Measurements from ENCODE around the gene PXDN. TPM values are rescaled to one million over a fixed set of nuclear protein-coding genes. Genes with fewer than 3 reads are reported as not detected.
A peak's percentile ranks its signal among the peaks of the same experiment; 100 is the strongest.

Gene PXDN
- total RNA-seq, 8 experiments from 2014 or later = 0.46 to 80.9 (median 45.0) TPM

DNA sequence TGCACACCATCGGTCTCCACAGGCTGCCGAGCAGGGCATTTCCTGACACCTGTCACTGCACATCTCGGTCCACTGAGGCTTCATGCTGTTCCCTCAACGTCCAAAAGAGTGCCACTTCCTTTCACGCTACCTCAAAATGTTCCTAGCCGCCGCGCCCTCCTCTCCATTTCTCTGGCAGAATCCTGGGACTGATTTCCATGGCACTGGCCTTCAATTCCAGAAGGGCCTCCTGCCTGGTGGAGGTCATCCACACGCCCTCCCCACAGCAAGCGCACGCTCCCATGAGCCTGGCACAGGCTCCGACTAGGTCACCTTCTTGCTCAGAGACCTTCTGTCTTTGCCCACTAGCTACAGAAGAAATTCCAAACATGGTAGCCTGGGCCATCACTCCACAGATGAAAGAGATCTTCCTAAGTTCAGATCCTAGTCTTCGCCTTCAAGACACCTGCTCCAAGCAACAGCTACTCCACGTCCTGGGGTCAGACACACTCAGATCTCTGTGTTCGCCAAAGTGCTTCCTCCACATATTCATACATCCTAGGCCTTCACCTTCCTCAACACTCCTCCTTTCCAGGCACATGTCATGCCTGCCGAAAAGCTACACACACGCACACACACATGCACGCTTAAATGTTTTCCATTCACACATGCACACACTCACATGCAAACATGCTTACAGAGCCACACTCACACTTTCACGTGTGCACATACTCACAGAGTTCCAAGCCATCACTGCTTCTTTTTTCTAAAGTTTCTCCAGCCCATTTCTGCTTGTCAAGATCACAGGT, 94.0 kb downstream of the PXDN start:
- in situ Hi-C loops (cut with MboI; ENCODE audit: low pct_unique_long_range_greater_than_20kb in 2 of 9, low sequenced_read_pairs in 9 of 9, unreplicated experiment in 9 of 9) = no loop called here
- no peak for ATAC-seq (replicated peaks in 6 of 8)
- 17 to 100% (median 86%) methylated on average over 1 to 11 of the region's 19 CpGs; no CpG with 5 or more reads in 1 of the 10 experiments for WGBS, 10 experiments
- Histone ChIP-seq H3K27ac (no peak overlapping the region), H3K4me3 (no peak overlapping the region), H3K4me1 (replicated peaks in 1 of 2) (no peaks in the 10 kb centered on the region)

DNA sequence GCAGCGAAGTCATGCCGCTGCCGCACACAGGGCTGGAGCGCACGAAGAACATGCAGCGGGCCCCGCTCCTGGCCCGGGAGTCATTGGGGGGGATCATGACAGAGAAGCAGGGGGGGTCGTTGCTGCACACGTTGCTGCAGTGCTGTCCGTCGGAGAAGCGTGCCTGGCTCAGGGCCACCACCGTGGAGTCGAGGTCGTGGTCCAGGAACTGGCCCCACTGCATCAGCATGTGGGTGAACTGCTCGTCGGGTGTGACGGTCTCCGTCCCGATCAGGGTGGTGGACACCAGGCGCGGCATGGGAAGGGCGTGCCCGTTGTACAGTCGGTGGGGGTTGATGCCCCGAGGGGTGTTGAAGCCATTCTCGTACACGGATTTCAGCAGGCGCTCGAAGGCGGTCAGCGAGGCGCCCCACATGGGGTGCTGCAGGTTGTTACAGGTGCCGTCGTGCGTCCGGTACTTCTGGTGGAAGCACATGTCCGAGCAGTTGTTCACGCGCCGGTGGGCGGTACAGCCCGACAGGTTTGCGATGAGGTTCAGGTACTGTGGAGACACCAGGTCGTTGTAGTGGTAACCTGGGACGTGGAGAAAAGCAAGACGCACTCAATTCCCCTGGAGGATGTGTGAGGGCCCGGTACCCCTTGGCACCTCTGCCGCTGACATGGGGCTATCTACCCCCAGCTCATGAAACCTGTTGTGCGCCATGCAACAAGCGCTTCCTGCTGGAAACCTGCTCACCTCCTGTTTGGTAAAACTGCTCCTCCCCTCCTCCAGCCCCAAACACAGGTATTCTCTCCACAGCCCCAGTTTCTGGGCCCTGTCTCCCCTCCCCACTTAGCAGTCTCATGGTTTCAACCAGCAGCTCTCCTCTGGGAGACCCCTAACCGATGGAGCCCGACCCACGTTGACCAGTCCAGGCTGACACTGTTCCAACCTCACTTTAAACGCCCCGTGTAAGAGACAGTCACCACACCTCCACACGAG, 94.9 kb downstream of the PXDN start:
- ATAC-seq (replicated peaks in 6 of 8) = no peak
- in situ Hi-C loops (cut with MboI; ENCODE audit: low pct_unique_long_range_greater_than_20kb in 2 of 9, low sequenced_read_pairs in 9 of 9, unreplicated experiment in 9 of 9) = no loop called here
- Histone ChIP-seq H3K4me3 (no peak overlapping the region), H3K4me1 (replicated peaks in 1 of 2) (no peaks in the 10 kb centered on the region), H3K27ac (no peak overlapping the region)
- 80 to 98% (median 94%) methylated on average over 2 to 16 of the region's 58 CpGs; no CpG with 5 or more reads in 1 of the 10 experiments for WGBS, 10 experiments

DNA sequence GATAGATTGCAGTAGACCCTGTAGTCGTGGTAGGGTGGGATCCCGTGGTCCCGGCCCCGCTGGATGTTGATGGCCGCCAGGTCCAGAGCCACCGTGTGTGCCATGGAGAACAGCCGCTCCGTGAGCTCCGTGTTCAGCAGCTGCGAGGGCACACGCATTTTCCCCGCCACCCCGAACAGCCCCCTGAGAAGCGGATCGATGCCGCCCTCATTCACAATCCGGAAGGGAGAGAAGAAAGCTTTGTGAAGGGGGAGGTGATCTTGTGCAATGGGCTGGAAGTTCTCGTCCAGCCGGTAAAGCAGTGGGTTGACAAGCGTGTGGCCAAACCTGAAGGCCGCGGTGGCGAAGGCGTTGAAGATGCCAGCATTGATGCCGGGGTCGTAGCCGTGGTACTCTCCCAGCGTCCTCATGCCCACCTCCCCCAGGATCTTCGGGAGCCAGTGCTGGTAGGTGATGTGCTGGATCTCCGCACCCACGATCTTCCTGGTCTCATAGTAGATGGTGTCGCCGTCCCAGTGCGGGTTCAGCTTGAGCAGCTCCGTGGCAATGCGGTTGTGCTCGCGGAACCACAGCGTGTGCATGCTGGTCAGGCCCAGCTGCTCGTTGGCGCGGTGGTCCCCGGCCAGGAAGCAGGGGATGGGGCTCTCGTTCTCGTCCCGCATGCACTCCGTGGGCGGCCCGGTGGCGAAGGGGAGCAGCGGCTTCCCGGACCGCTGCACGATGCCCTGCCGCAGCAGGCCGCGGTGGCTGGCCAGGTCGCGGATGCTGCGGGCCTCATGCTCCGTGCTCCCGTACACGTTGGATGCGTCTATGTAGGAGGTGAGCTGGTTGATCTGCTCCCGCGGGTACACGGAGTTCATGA, 95.8 kb downstream of the PXDN start:
- Histone ChIP-seq H3K4me3 (no peak overlapping the region), H3K4me1 (replicated peaks in 1 of 2) (no peaks in the 10 kb centered on the region), H3K27ac (no peak overlapping the region)
- no peak for ATAC-seq (replicated peaks in 6 of 8)
- in situ Hi-C loops (cut with MboI; ENCODE audit: low pct_unique_long_range_greater_than_20kb in 2 of 9, low sequenced_read_pairs in 9 of 9, unreplicated experiment in 9 of 9) = no loop called here
- whole genome bisulfite sequencing, 10 experiments = 80 to 97% (median 95%) methylated on average over 3 to 26 of the region's 67 CpGs; no CpG with 5 or more reads in 4 of the 10 experiments

DNA sequence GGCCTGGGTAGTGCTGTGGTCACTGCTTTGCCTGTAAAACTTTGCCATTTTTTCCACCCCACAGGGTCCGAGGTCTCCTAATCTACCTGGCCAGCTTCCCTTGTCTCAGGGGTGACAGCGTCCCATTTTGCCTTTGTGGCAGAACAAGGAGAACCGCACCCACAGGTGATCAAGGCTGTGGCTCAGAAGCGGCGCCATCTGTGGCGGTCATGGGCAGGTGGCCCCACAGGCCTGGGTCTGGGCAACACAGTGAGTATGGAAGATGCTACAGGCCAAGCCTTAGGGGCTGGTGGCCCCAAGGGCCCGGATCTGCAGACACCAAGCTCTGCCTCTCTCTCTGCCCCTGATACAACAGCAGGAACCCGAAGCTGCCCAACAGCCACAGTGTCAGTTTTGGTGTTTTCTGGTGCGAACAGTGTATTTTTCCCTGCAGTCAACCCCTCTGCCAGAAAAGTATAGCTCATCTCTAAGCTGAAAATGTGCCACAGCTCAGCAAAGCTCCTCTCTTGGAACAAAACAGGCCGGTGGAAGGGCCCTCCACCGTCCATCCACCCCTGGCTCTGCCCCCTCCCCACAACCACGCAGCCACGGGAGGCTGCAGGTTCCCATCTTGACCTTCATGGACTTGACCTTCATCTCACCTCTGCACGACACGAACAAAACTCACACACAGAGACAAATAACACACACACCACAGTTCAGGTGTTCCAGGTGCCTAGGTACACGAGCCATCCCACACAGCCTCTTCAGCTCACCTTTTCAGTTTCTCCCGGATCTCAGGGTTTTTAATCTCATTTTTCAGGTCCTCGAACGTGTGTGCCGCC, 96.7 kb downstream of the PXDN start:
- H3K27ac ChIP-seq = no peak overlapping the region
- no peak overlapping the region for H3K4me3 ChIP-seq
- ATAC-seq (replicated peaks in 6 of 8) = no peak
- WGBS, 10 experiments = 48 to 100% (median 98%) methylated on average over 1 to 9 of the region's 20 CpGs; no CpG with 5 or more reads in 1 of the 10 experiments
- in situ Hi-C loops (cut with MboI; ENCODE audit: low pct_unique_long_range_greater_than_20kb in 2 of 9, low sequenced_read_pairs in 9 of 9, unreplicated experiment in 9 of 9) = no loop called here
- H3K4me1 ChIP-seq (replicated peaks in 1 of 2) = no peaks in the 10 kb centered on the region

DNA sequence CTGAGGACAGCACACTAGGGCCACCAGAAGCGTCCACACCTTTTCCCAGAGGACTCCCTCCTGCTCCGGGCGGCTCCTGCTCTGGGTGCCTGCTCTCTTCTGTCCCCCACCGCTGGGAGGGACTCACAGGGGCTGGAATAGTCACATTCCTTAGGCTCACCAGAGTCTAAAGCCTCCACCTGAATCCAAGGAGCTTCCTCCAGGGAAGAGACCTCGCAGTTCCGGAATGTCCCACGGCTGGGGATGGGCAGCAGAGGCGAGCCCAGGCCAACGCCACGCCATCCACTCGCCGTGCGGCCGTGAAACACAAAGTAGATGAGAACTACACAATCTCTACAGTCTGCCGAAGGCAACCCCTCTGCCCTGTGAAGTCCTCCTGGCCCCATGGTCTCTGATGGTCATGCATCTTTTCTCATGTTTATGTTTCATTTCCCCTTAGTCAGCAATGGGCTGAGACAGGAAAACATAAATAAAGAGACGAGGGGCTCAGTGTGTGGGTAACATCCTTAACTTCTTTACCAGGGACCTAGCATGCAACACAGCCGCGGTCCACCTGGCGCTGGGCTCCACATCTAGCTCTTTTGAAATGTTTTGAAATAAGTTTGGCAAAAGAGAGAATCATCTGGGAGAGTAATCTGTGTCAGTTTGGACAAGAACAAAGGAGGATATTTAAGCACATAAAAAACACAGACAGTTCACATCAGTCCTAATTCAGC, 98.4 kb downstream of the PXDN start:
- H3K4me3 ChIP-seq = no peak overlapping the region
- H3K27ac ChIP-seq = no peak overlapping the region
- peaks cover 6% of the 10 kb centered on the region in 2 donors for H3K4me1 ChIP-seq (replicated peaks in 1 of 2)
- in situ Hi-C loops (cut with MboI; ENCODE audit: low pct_unique_long_range_greater_than_20kb in 2 of 9, low sequenced_read_pairs in 9 of 9, unreplicated experiment in 9 of 9) = no loop called here
- no peak for ATAC-seq (replicated peaks in 6 of 8)
- WGBS, 10 experiments = 89 to 100% (median 93%) methylated on average over 2 to 15 of the region's 19 CpGs; no CpG with 5 or more reads in 4 of the 10 experiments

- 66 to 100% (median 94%) methylated on average over 1 to 11 of the region's 14 CpGs for WGBS, 10 experiments
- H3K27ac ChIP-seq = no peak overlapping the region
- ATAC-seq (replicated peaks in 6 of 8) = no peak
- peaks cover 6% of the 10 kb centered on the region in 2 donors for H3K4me1 ChIP-seq (replicated peaks in 1 of 2)
- in situ Hi-C loops (cut with MboI; ENCODE audit: low pct_unique_long_range_greater_than_20kb in 2 of 9, low sequenced_read_pairs in 9 of 9, unreplicated experiment in 9 of 9) = no loop called here
- H3K4me3 ChIP-seq = no peak overlapping the region
Observed at GRCh38 chr2:1644427-1644826, 99.9 kb downstream of the PXDN start.

- no peak overlapping the region for H3K27ac ChIP-seq
- in situ Hi-C loops (cut with MboI; ENCODE audit: low pct_unique_long_range_greater_than_20kb in 2 of 9, low sequenced_read_pairs in 9 of 9, unreplicated experiment in 9 of 9) = no loop called here
- 59 to 100% (median 90%) methylated on average over 1 to 9 of the region's 19 CpGs; no CpG with 5 or more reads in 2 of the 10 experiments for WGBS, 10 experiments
- peaks cover 6% of the 10 kb centered on the region in 2 donors for H3K4me1 ChIP-seq (replicated peaks in 1 of 2)
- no peak for ATAC-seq (replicated peaks in 6 of 8)
- H3K4me3 ChIP-seq = no peak overlapping the region
Observed at GRCh38 chr2:1642993-1643619, 101.2 kb downstream of the PXDN start.

DNA sequence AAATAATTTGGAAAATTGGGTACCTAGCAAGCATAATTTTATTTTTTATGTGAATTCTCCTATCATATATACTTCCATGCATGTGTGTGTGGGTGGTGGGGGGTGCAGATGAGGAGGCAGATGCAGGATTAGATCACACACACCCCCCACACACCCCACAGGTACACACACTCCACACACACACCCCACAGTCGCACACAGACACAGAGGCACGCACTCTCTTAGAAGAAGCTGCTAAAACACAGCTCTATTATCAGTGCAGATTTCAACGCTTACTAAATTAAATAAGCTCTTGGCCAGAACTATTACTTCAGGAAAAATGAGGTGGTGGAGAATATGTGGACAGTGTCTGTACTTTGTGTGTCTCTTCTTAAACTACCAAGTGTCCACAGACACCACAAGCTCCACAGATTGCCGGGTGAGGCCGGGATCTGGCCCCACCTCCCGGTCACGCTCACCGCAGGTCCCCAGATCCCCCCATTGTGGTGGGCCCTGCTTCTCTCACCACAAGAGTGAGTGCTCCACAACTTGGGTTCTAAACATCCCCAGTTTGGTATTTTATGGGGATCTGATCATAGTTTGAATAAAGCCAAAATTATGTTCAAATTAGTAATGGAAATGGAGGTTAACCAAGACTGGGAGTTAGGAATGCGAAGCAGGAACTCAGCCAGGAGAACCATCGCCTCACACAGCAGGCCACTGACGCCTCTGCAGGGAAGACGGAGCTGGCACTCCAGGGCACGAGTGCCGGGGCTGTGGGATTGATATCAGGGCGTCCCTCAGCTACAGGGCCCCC, 102.1 kb downstream of the PXDN start:
- in situ Hi-C loops (cut with MboI; ENCODE audit: low pct_unique_long_range_greater_than_20kb in 2 of 9, low sequenced_read_pairs in 9 of 9, unreplicated experiment in 9 of 9) = no loop called here
- peaks cover 6% of the 10 kb centered on the region in 2 donors for H3K4me1 ChIP-seq (replicated peaks in 1 of 2)
- WGBS, 10 experiments = 67 to 100% (median 87%) methylated on average over 2 to 4 of the region's 15 CpGs; no CpG with 5 or more reads in 4 of the 10 experiments
- H3K4me3 ChIP-seq = no peak overlapping the region
- ATAC-seq (replicated peaks in 6 of 8) = no peak
- no peak overlapping the region for H3K27ac ChIP-seq

- no peak overlapping the region for H3K27ac ChIP-seq
- 46 to 88% (median 63%) methylated on average over 1 to 3 of the region's 3 CpGs; no CpG with 5 or more reads in 2 of the 10 experiments for WGBS, 10 experiments
- H3K4me1 ChIP-seq (replicated peaks in 1 of 2) = peaks cover 6% of the 10 kb centered on the region in 2 donors
- in situ Hi-C loops (cut with MboI; ENCODE audit: low pct_unique_long_range_greater_than_20kb in 2 of 9, low sequenced_read_pairs in 9 of 9, unreplicated experiment in 9 of 9) = no loop called here
- H3K4me3 ChIP-seq = no peak overlapping the region
- peak in 3 of 8 experiments; percentile 48 to 66 (median 63) for ATAC-seq (replicated peaks in 6 of 8)
Observed at GRCh38 chr2:1641523-1641922, 102.8 kb downstream of the PXDN start.

- WGBS, 10 experiments = 47 to 100% (median 100%) methylated on average over 1 to 4 of the region's 17 CpGs; no CpG with 5 or more reads in 5 of the 10 experiments
- no peak for ATAC-seq (replicated peaks in 6 of 8)
- Histone ChIP-seq H3K4me1 (replicated peaks in 1 of 2) (peaks cover 6% of the 10 kb centered on the region in 2 donors), H3K4me3 (no peak overlapping the region), H3K27ac (no peak overlapping the region)
- in situ Hi-C loops (cut with MboI; ENCODE audit: low pct_unique_long_range_greater_than_20kb in 2 of 9, low sequenced_read_pairs in 9 of 9, unreplicated experiment in 9 of 9) = no loop called here
Observed at GRCh38 chr2:1640301-1641135, 103.8 kb downstream of the PXDN start.
